HG02759 (cell line): ENCODE results near the gene TERF2IP.
A peak's percentile ranks its signal among the peaks of the same experiment; 100 is the strongest.

Experiments
- ATAC-seq: cut with Tn5 transposase; IDR thresholded peaks from one replicate; pipeline ENCODE4 v1.9.1; 2021; ENCODE audit warnings: mild to moderate bottlenecking, moderate library complexity; ENCODE audit not compliant: unreplicated experiment

Gene TERF2IP

DNA sequence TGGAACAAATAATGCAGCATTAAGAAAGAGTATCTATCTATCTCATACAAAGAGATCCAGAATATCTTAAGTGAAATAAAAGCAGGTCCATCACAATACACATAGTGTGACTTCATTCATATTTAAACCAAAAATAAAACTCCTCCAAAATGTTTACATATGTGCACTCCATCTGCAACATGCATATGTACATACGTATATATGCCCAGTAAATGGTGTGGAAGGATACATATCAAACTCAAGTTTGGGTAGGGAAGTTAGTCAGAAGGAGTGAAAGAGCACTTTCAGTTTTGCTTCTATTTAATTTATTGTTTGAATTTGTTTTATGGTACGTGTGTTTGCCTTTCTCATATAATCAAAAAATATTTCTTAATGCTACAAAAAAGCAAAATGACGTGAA is 12.5 kb upstream of the TERF2IP start:
- ATAC-seq, result no peak

DNA sequence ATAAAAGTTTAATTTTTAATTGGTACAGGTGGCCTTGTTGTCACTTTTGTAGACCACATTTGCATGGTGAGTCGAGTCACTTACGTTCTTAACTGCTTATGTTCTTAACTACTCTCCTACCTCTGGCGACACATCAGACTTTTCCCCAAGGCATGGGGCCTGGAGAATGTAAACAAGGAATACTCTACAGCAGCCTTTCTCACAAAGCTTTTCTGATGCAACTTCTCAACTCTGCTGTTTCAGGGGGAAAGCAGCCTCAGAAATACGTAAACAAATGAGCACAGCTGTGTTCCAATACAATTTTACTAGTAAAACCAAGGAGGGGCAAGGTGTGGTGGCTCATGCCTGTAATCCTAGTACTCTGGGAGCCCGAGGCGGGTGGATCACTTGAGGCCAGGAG is 7.0 kb upstream of the TERF2IP start:
- ATAC-seq, result no peak

DNA sequence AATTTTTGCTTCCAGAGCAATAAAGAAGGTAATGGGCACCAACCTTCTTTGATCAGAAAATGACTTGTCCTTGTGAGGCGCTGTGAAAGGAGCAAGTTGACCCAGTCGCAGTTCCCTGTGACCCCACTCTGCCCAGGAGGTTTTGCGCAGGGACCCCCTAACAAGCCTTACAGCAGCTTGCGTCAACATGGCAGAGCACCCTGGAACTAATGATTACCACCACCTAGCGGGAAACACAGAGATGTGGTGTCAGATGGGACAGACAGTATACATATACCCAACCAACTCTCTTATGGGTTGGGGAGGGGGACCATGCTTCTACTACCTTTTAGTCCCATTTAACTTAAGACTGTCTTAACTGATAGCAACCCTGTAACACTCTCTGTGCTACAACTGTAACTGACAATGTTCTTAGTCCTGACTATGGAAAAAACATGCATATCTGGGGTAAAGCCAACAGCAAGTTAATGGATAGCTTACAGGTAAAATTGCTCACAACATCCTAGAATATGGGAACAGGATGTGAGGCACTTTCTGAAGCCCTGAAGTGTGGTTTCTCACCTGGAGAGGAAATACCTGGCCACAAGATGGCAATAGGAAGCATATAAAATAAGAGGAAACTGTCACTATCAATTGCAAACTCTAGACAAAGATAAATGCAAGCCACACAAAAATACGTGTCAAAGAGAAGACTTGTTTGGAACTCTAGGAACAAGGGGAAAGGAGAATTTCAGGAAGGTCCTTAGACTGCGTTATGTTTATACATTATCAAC is 3.1 kb upstream of the TERF2IP start:
- no peak for ATAC-seq

DNA sequence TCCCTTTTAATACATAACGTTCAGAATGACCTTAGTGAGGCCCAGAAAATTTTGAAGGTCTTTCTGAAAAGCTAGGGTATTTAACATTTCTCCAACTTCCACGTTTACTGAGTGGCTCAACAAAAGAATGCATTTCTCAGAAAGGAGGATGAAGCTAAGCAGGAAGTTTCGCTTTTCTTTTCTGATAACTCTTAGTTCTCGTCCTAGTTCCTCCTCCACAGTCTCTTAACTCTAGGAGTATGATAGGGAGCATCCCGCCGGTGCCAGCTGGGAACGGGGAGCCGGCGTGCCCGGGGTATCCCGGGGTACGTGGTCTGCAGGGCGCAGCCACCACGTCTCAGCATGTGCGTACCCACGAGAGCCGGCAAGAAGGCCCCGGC is 471 bp upstream of the TERF2IP start:
- peak; percentile 25 for ATAC-seq

DNA sequence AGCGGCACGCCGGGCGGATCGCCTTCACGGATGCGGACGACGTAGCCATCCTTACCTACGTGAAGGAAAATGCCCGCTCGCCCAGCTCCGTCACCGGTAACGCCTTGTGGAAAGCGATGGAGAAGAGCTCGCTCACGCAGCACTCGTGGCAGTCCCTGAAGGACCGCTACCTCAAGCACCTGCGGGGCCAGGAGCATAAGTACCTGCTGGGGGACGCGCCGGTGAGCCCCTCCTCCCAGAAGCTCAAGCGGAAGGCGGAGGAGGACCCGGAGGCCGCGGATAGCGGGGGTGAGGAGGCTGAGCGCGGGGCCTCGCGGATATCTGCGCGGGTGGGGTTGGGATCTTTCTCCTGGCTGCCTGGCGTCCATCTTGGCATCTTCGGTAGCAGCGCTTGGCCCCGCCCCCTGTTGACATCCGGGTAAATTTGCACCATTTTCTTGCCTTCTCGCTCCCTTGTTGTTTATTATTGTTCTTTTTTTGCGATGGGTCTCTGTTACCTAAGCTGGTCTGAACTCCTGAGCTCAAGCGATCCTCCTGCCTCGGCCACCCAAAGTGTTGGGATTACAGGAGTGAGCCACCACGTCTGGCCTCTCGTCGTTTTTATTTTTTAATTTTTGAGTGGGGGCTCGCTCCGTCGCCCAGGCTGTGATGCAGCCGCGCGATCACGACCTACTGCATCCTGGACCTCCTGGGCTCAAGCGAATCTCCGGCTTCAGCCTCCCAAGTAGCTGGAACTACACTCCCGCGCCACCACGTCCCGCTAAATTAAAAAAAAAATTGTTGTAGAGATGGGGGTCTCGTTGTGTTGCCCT is 898 bp downstream of the TERF2IP start:
- peak; percentile 36 for ATAC-seq

DNA sequence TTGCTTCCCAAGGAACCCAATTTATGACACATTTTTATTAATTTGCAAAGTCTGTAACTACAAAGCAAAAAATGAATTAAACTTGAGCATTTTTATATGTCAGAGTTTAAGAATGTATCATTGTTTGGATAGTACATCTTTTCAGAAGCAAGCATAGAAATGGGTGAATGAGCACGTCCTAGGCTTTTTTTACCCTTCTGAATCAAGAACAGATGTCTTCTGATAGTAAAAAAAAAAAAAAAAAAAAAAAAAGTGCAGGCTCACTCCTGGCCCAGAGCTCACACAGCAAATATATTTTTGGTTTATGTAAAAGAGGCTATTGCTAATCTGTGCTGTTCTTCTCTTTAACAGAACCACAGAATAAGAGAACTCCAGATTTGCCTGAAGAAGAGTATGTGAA is 6.3 kb downstream of the TERF2IP start:
- no peak for ATAC-seq

DNA sequence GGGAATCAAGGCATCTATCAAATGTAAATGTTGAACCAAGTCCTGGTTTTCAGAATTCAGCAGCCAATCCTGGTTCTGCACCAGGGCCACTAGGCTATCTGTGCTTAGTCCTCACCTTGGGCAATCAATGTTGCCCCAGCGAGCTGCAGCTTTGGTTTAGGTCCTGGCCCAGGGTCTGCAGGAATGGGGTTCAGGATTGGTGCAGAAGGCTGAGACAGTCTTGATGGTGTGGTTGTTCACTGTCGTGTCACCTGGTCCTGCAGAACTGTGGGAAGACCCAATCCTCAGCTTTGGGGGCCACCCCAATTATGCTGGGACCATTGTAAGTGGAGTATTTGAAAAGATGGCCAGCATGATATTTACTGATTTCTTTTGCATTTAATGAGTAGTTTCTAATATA is 10.6 kb downstream of the TERF2IP start:
- ATAC-seq, result no peak

DNA sequence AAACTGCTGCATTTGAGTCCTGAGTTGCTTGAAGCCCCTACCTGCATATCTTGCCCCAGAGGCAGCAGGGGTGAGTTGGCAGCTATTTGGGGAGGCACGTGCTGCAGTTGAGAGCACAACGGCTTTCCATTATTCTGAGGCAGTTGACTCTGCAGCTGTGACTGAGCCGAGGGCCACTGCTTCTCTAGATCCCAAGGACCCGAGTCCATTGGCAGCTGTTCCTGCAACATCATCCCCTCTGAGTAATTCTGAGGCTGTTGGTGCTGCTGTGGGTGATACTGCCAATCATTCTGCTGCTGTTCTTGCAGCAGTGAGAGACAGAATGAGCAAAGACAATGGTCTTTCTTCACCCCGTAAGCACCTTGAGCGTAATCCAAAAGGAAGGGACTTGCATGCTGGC is 12.7 kb downstream of the TERF2IP start:
- no peak for ATAC-seq

DNA sequence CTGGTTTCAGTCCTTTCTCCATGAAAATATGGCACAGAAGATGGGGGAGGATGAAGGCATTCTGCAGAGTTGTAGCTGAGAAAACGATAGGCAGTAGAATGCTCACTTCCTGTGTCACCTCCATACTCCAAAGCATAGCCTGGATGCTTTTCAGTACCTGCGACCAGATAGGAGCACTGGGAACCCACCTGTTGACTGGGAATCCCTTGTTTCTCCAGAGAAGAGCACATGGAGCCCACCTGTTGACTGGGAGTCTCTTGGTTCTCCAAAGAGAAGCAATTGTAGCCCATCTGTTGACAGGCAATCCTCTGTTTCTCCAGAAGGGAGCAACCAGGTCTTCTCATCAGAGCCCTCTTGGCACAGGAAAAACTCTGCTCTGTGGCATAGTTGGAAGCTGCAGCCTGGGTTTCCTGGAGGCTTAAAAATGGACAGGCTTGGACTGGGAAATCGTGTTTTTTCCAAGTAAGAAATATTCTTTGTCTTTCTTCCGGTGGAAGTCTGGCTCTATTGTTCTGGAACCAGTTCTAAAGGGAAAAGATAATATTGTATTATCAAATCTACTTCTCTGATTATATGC is 13.2 kb downstream of the TERF2IP start:
- no peak for ATAC-seq

DNA sequence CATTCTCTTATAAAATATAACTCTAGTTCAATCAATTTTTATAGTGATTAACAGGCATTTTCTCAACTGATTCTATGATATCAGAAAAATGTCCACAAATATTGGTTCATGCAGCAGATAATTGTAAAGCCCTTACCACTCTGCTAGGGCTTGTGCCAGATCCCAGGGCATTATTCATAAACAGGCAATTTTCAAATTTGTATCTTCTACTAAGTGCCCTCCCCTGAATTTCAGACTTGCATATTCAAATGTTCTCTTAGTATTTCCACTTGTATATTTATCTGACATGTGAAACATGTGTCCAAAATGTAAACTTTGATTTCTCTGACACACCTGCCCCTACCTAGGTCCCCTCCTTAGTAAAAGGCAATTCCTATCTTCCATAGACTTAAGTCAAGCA is 19.9 kb downstream of the TERF2IP start:
- ATAC-seq, result no peak

DNA sequence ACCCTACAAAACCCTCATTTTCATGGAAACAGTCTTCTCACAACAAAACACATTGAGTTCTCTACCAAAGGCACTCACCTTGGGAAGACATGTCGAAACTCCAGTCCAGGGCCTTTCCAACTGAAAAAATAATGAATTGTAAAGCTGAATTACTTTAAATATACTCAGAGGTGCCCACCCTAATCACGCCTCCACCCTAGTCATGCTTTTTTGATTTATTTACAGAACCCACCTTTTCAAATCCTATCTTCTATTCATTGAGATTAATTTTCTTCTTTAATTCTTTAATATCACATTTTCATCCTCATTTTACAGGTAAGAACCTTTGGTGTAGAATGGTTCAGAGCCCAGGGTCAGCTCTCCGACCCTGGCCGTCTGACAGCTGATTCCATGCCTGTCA is 29.3 kb downstream of the TERF2IP start, which contains the start of gene CPHXL2:
Gene CPHXL2 (minus strand): TSS at position 101 of the 400 bp plus-strand sequence. CDS start 10 bp downstream, at position 91.
- ATAC-seq, result no peak

DNA sequence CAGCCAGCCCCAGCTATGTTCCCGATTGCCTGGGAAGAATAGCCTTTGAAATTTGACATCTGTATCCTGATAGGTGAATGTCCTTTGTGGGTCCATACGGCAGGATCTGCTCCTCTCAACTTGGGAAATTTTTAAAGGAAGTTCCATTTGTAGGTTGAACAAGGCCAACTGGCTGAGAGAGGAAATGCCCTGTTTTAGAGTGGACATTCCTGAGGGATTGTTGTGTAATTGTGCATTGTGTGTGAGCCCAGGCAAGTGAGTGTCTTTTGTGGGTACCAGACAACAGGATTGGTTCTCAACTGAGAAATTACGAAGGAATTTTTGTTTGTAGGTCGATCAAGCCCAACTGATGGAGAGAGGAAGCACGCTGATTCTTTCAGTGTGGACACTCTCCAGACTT is 31.8 kb downstream of the TERF2IP start:
- no peak for ATAC-seq

DNA sequence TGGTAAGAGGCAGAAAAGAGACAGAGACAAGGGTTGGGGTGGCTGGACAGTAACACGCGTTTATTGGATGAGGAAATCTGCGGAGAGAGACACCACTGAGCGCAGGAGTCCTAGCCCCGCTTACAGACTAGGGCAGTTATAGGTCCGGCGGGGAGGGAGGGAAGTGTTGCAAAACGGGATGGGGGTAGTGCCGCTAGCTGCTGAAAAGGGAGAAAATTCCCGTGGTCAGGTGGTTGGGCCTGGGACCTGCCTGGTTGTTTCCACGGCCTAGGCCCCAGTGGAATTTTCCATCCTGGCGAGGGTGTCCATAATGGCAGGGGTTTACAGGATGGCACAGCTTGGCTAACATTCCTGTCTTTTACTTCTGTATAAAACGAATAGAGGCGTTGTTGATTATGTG is 34.7 kb downstream of the TERF2IP start:
- ATAC-seq, result no peak

DNA sequence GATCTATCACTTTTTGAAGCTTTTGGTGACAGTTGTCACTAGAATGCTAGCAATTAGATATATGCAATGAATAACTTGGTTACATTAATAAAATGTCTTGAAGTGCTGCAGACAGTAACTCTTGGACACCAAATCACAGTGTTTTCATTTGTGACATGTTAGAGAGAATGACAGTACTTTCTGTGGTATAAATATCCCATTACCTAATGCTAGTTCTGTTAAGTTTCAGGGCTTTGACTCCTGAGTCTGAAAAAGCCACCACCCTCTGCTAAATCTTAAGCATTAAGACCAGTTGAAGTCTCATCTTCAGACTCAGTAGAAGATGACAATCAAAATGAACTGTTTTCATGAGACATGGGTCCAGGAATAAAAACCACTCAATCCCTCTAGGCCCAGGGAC is 39.8 kb downstream of the TERF2IP start:
- no peak for ATAC-seq

DNA sequence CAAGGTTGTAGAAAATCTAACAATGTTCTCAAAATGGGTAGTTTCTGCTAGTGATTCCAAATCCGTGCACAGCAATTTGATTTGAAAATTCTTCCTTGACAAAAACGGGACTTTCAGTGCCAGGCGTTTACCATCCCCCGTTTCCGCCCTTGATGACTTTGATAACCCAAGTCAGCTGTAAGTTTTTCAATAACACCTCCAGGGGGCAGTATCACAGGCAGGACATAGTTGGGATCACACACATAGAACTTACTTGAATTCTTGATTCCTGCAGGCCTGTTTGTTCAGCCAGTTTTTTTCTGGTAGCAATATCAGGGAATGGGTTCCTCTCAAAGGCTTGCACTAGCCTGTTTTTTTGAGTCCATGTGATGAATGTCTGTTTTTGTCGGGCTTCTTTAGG is 48.1 kb downstream of the TERF2IP start:
- ATAC-seq, result no peak

DNA sequence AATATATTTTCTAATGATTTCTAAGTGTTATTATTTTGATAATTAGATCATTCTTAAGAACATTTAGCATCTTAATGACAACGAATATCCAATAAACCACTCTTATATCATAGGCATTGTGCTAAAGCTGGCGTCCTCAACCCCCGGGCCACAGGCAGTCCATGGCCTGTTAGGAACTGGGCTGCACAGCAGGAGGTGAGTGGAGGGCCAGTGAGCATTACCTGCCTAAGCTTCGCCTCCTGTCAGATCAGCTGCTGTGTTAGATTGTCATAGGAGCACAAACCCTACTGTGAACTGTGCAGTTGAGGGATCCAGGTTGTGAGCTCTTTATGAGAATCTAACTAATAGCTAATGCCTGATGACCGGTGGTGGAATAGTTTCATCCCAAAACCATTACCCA is 50.0 kb downstream of the TERF2IP start:
- ATAC-seq, result no peak

DNA sequence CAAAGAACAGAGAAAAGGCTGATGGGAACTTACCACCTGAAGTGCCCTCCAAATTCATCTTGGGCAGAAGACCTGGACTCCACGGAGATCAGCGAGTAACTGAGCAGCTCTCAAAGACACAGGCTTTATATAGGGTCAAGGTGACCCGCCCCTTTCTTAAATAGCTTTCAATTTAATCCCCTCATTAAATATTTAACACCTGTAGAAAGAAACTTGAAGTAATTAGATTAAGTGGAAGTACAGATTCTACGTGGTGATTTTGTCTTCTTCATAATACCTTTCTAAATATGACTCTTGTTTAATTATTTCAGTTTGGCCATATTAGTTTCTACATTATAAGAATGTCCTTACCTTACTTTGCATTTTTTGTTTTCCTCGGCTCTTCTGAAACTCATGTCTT is 53.8 kb downstream of the TERF2IP start, which contains the start of gene DUXB:
Gene DUXB (minus strand): TSS at position 101 of the 400 bp plus-strand sequence. CDS start 43 bp downstream, at position 58.
- no peak for ATAC-seq

DNA sequence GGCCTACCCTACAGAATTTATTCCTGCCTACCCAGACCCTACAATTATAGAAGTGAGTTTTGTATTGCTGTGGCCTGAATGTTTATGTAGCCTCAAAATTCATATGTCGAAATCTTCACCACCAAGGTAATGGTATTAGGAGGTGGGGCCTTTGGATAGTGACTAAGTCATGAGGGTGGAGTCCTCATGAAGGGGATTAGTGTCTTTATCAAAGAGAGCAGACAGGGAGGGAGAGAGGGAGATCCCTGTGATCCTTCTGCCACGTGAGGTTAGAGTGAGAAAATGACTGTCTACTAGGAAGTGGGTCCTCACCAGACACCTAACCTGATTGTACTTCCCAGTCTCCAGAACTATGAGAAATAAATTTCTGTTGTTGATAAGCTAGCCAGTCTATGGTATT is 54.7 kb downstream of the TERF2IP start:
- no peak for ATAC-seq

DNA sequence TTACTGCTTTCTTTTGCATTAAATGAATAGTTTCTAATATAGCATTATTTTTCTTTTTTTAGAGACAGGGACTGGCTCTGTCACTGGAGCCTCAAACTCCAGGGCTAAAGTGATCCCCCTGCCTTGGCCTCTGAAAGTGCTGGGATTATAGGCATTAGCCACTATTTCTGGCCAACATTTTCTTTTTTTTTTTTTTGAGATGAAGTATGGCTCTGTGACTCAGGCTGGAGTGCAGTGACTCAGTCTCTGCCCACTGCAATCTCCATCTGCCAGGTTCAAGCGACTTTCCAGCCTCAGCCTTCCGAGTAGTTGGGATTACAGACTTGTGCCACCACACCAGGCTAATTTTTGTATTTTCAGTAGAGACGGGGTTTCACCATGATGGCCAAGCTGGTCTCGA is 55.7 kb downstream of the TERF2IP start:
- ATAC-seq, result no peak
